ENCODE results near the gene DCUN1D5.
"Not testable (repeated sequence)": the region's sequence is repeated elsewhere in the genome, so short reads cannot be mapped to it uniquely, and the experiment has no call there.

Gene DCUN1D5

DNA sequence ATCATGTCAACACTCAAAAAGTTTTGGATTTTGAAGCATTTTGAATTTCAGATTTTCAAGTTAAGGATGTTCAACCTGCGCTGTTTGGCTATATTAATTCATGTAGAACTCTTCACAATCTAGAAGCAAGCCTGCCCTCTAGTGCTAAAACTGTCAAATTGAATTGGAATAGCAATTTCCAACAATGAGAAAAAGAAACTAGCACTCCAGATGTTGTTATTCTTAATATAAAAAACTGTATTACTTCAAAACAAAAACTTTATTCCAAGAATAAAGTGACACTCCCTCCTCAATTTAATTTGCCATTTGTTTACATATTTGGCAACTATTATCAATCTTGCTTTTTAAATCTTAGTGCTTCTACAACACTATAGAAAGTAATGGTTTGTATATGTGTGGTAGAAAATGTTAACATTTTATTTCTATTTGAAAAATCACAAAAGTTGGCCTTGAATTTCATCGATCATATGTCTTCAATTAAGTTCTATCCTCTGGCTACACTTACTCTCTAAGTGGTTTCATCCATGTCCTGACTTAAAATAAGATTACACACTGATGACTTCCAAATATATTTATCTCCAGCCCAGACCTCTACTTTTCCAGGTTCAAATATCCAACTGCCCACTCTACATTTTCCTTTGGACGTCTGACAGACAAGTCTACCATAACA, 36.6 kb downstream of the DCUN1D5 start:
- DNase-seq, result peak in 1 of 51 donors; percentile 6

DNA sequence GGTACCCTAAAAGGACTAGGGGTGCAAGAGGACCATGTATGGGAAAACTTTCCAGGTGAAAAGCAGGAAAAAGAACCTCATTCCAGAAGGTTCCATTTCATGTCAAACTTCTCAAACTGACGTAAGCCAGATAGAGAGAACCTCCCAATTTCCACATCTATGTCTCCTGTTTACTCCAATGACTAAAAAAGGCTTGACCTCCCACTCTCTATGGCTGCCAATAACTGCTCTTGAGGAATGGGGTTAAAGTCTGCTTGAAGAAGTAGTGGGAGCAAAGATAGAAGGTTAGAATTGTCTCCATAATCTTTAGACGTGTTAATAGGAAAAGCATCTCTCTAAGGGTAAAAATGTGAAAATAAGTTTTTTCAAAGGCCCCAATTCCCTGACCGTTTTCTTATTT, 38.0 kb downstream of the DCUN1D5 start:
- DNase-seq, result no peak

DNA sequence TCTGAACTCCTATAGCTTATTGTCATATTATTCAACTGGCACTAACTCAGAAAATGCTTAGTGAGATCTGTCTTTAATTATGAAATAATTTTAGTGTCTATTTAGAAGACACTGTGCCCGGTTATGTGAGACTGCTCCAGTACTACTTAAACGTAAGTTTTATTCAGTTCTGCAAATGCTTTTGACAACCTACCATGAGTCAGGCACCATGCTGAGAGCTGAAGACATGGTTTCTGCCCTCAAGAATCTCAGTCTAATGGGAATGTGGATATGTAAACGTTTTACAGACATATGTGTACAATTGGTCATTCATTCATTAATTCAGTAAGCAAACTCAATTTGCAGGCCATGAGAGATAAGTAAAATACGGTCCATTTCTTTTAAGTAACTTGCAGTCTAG, 40.0 kb downstream of the DCUN1D5 start:
- DNase-seq, result no peak

DNA sequence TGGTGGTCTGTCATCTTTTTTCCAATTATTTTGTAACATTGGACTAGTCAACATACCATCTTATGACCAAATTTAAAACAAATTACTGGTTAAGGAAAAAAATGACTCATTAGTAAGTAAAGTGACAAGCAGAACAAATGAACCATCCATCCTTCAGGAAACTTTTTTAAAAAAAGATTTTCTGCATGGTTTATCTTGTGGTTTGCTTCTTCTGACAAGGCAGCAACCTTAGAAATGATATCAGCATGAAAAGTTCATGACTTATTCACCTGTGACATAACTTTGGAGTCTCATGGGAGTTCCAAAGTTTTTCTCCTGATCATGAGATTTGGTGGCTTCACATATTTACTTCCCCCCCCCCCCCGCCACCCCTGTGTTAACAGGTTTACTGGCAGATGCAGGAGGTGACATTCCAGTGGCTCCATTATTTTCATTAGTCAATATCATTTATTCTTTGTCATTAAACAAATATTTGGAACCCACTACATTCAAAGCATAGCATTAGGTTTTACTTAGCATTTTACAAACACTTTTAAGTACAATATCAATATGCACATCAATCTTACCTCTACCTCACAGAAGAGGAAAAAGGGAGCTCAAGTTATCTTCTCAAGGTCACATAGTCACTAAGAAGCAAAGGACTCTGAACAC, 40.7 kb downstream of the DCUN1D5 start:
- no peak for DNase-seq

DNA sequence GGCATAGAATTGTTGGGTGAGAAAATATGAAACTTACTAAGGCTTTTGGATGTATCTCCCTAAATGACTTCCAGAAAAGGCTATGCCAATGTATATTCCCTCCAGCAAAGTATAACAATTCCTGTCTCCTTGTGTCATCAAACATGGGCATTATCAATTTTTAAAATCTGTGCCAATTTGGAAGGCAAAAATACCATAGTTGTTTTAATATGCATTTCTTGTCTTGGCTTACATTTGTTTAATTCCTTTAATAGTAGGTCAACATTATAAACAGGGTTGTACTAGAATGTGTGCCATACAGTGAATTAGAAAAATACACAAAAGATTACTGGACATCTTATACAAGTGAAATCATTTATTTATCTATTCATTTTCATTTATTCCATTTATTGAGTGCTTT, 41.6 kb downstream of the DCUN1D5 start:
- DNase-seq, result no peak

DNA sequence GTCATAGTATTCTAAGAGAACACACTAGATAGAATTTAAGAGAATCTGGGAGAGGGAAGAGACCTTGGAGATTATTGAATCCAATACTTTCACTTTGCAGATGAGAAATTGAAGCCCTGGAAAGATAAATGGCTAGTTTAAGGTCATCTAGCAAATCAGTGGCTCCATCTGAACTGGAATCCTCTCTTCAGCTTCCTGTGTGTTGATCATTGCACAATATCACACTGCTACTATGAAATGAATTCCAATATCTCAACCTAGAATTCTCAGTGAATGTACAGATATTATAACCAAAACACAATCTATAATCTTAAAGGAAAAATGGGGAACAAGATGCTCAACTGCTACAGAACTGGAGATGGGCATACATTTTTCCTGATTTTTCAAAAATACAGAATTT, 44.1 kb downstream of the DCUN1D5 start:
- no peak for DNase-seq

DNA sequence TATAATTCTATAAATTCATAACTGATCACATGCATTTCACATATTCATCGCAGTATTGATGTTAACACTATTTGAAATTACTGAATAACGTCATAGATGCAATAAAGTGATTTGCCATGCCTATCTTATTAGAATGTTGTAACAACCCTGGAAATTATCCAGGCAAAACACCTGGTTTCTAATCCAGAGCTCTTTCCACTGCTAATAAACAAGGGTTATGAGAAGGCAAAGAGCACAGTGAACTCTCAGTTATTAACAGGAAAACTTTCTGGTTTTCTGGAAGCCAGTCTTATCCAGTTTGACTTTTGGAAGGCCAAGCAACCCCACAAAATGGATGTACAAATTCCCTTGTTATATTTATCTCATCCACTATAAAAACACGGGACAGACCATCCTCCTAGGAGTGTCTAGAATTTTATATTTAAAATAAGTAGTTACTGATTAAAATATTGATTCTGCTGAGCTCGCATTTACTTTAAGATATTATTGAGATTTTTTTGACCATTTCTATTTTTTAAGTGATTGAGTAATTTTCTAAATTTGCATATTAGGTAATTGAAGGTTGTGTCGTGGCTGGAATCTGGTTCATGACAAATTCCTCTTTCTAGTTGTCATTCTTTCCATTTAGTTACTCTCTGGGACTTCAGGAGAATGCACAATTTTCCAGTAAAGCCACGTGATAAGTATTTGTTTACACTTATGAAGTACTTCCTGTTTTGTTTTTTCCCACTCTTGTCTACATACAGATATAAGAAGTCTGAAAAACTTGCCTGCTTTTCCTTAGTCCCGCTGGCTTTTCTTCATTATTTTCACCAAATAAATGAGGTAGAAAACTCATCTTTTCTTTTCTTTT, 47.9 kb downstream of the DCUN1D5 start:
- no peak for DNase-seq

- no peak for DNase-seq
Measured at GRCh38 chr11:103042161-103042560, 49.8 kb downstream of the DCUN1D5 start.

- DNase-seq, result peak in 1 of 51 donors; percentile 21
Measured at GRCh38 chr11:103035791-103036434, 56.0 kb downstream of the DCUN1D5 start.

DNA sequence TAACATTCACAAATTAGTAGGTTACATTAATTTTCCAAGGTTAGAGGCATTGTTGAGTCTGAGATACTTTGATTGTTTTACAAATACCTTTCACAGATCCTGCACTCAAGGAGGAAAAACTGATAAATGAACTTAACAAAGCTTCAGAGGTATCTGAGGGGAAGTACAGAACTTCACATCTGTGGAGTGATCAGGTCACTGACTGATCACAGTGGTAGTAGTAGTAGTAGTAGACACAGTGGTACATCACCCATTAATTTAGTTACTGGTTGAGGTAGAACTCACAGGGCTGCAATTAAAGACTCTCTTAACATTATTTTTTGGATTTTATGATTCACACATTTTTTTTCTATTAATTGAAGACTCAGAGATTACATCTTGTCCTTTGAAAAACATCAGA, 56.7 kb downstream of the DCUN1D5 start:
- no peak for DNase-seq

- DNase-seq, result no peak
Measured at GRCh38 chr11:103031834-103032233, 60.1 kb downstream of the DCUN1D5 start.

GRCh38 chr11:103029401-103029800, 62.6 kb downstream of the DCUN1D5 start:
- DNase-seq, result no peak

- not testable (repeated sequence) for DNase-seq
Measured at GRCh38 chr11:103028304-103029020, 63.5 kb downstream of the DCUN1D5 start.

- no peak for DNase-seq
Measured at GRCh38 chr11:103024086-103024485, 67.9 kb downstream of the DCUN1D5 start.

DNA sequence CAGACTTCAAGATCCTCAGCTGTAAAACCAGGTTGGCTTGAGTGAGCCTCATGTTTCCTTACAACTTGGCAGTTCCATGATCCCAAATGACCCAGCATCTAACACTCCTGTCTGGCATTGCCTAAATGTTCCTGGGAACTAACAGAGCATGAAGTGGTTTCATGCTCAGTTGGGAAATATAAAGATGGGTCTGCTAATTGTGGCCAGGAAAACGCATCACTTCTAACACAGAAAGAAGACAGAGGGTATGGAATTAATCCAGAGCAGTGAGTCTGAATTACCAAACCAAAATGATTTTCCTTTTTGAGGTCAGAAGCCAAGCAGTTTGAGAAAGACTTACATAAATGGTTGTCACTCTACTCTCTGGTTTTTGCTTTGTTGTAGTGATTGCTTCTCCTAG, 75.9 kb downstream of the DCUN1D5 start:
- DNase-seq, result no peak

DNA sequence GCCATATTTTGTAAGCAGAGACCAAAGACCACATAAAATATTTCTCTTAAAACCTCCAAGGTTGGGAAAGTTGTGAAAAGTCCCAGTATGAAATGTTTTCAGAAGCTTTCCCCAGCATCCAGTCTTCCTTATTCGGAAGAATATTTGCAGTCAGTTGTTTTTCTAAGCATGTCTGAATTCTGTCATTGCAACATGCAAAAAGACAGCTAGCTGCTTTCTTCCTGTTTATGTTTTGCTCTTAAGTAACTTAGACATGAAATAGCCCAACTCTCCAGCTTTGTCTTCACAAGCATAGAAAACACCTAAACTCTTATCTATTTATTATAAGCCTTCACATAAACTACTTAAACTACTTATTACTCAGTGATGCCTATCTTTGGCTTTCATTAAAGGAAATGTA, 78.5 kb downstream of the DCUN1D5 start:
- DNase-seq, result no peak
